Skeletal muscle satellite cell (primary cell): ENCODE data around the gene PDGFD.

Experiments
- H3K27me3 ChIP-seq: 2 replicates; pipeline ENCODE4 v1.7.0; 2013; ENCODE audit warnings: low read length; ENCODE audit not compliant: control insufficient read depth, insufficient read depth
- H3K36me3 ChIP-seq: 2 replicates; pipeline ENCODE4 v1.7.0; 2013; ENCODE audit warnings: mild to moderate bottlenecking, control low read depth, low read length; ENCODE audit not compliant: insufficient read depth
- H3K4me1 ChIP-seq: 2 replicates; pipeline ENCODE4 v1.7.0; 2013; ENCODE audit warnings: low read length; ENCODE audit not compliant: control insufficient read depth, insufficient read depth
- H3K4me2 ChIP-seq: 2 replicates; pipeline ENCODE4 v1.7.0; 2013; ENCODE audit warnings: mild to moderate bottlenecking, low read length
- H3K4me3 ChIP-seq: 2 replicates; pipeline ENCODE4 v1.7.0; 2013; ENCODE audit warnings: low read length
- H3K9ac ChIP-seq: 2 replicates; pipeline ENCODE4 v1.7.0; 2013; ENCODE audit warnings: mild to moderate bottlenecking, low read depth, low read length, moderate library complexity
- H3K9me3 ChIP-seq: replicated peaks from 2 replicates; pipeline ENCODE4 v1.7.0; 2013; ENCODE audit warnings: mild to moderate bottlenecking, control low read depth, low read length

Gene PDGFD

DNA sequence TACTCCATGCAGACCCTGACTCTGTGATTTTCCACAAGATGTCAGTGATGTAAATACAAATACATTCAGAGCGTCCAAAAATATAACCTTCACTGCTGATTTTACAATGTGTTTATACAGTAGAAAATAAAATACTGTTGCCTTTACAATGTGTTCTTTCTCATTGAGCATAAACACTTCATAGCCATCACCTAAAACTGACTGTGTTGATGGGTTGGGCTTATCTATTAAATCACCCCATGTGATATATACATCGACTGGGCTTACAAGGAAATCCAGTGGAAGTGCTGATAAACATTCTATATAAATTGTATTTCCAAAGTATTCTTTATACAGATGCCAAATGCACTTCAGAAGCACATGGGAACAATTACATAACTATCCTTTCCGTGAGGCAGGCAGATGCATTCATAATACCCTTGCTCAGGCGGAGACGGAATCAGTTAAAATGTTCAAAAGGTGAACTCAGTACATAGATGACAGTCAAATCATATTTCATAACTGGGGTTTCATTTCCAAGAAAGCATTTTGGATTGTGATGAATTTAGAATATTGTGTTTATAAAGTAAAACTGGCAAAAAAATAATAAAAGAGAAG, 99.8 kb downstream of the PDGFD start:
- no peak overlapping the region for H3K9ac ChIP-seq
- H3K9me3 ChIP-seq = no peaks in the 10 kb centered on the region
- H3K4me1 ChIP-seq = no peaks in the 10 kb centered on the region
- H3K36me3 ChIP-seq = no peaks in the 10 kb centered on the region
- H3K4me3 ChIP-seq = no peak overlapping the region
- no peak overlapping the region for H3K4me2 ChIP-seq
- no peaks in the 10 kb centered on the region for H3K27me3 ChIP-seq

DNA sequence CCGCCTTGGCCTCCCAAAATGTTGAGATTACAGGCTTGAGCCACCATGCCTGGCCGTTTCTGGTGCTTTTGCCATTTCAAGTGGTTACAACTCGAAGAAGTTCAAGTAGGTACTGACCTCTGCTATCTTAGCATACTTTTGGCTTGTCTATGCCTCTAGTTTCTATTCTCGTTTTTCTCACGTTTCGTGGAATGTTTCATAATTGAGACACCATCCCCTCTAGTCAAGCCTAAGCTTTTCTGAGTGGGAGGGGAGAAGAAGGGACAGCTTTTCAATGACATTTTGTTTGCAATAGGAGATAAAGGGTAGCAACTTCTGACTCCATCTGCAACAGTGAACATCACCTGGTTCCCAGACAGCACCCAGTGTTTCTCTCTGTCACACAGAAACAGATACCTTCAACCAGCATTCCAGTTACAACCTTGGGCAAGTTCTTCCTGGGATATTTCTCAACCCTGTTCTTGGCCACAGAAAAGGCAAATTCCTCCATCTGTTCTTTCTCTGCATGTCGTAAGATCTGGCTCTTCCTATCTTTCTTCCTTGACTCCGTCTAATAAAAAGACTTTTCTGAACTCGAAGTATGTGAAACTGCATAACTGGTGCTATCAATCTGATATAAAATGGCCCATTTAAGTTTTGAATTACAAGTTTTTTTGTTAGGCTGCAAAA, 102.0 kb downstream of the PDGFD start:
- Histone ChIP-seq H3K4me3 (no peak overlapping the region), H3K4me2 (no peak overlapping the region), H3K4me1 (no peaks in the 10 kb centered on the region), H3K9ac (no peak overlapping the region), H3K27me3 (no peaks in the 10 kb centered on the region), H3K36me3 (no peaks in the 10 kb centered on the region), H3K9me3 (no peaks in the 10 kb centered on the region)

- no peaks in the 10 kb centered on the region for H3K9me3 ChIP-seq
Measured at GRCh38 chr11:104060820-104061219, 103.1 kb downstream of the PDGFD start.

DNA sequence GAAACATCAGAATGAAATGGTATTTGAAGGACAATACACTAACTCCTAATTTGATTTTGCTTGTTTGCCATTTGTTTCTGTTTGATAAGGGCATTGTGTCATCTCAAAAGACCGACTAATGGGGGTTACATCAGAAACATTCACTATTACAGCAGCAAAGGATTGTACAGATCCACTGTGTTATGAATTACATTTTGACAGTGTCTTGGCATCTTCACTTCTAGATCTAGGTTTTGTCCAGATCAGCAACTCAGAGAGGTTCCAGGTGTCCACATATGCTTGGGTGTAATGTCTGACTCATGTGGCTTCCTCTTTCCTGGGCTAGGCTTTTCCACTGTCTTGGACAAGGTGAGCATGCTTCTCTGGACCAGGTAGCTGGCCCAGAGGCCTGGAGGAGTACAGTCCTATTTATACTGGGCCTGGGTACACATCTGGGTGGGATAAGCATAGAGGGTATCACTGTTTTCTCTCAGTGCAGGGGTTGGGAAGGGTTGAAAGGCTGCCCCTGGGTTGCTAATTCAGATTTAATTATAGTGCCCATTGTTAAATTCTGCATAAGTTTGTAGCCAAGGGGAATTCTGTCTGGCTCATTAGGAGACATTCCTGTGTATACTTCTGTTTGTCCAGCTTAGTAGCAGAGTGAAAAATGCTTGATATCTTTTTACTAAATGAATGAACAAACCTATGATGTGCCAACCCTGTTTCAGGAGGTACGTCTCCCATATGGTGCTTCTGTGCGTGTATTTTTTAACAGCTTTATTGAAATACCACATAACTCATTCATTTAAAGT, 103.7 kb downstream of the PDGFD start:
- Histone ChIP-seq H3K4me3 (no peak overlapping the region), H3K4me2 (no peak overlapping the region), H3K4me1 (no peaks in the 10 kb centered on the region), H3K27me3 (no peaks in the 10 kb centered on the region), H3K36me3 (no peaks in the 10 kb centered on the region), H3K9ac (no peak overlapping the region), H3K9me3 (no peaks in the 10 kb centered on the region)

More at GRCh38 chr11:104060820-104061219, 103.1 kb downstream of the PDGFD start:
- H3K27me3 ChIP-seq = no peaks in the 10 kb centered on the region
- no peaks in the 10 kb centered on the region for H3K36me3 ChIP-seq
- H3K4me2 ChIP-seq = no peak overlapping the region
- no peak overlapping the region for H3K4me3 ChIP-seq
- H3K4me1 ChIP-seq = no peaks in the 10 kb centered on the region
- H3K9ac ChIP-seq = no peak overlapping the region

DNA sequence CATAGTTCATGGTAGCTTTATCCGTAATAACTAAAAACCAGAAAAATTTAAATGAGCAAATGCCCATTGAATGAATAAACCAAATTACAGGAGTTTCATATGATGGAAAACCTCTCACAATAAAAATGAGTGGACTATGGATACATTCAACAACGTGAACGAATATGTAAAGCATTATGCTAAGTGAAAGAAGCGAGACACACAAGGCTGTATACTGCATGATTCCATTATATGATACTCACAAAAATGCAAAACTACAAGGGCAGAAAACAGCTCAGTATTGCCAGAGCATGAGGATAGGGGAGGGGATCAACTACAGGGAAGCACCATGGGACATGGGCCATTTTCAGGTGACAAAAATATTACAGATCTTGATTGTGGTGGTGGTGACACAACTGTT, 105.3 kb downstream of the PDGFD start:
- Histone ChIP-seq H3K4me1 (no peaks in the 10 kb centered on the region), H3K27me3 (no peaks in the 10 kb centered on the region), H3K4me3 (no peak overlapping the region), H3K4me2 (no peak overlapping the region), H3K36me3 (no peaks in the 10 kb centered on the region), H3K9ac (no peak overlapping the region), H3K9me3 (no peaks in the 10 kb centered on the region)

GRCh38 chr11:104057908-104058307, 106.0 kb downstream of the PDGFD start:
- Histone ChIP-seq H3K4me3 (no peak overlapping the region), H3K9ac (no peak overlapping the region)

DNA sequence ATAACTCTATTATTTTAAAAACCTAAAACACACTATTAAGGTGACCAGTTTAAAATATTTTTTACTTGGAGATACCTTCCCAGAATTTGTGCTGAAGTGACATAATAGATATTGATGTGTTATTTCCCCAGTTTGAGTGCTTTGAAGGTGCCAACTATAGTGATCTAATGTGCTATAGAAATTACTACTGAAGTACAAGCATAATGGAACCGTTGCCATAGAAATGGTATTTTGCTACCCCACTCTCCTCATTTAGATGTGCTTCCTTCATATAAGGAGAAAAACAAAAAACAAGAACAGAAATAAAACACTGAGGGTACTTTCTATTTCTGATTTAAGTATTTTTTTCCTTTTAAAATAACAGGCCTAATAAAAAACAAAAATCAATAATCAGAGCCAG, 108.4 kb downstream of the PDGFD start:
- Histone ChIP-seq H3K4me1 (no peaks in the 10 kb centered on the region), H3K4me2 (no peak overlapping the region), H3K36me3 (no peaks in the 10 kb centered on the region), H3K27me3 (no peaks in the 10 kb centered on the region), H3K9ac (no peak overlapping the region), H3K4me3 (no peak overlapping the region), H3K9me3 (no peaks in the 10 kb centered on the region)

More at GRCh38 chr11:104057908-104058307, 106.0 kb downstream of the PDGFD start:
- H3K4me2 ChIP-seq = no peak overlapping the region
- H3K36me3 ChIP-seq = no peaks in the 10 kb centered on the region
- no peaks in the 10 kb centered on the region for H3K4me1 ChIP-seq
- H3K9me3 ChIP-seq = no peaks in the 10 kb centered on the region
- H3K27me3 ChIP-seq = no peaks in the 10 kb centered on the region

DNA sequence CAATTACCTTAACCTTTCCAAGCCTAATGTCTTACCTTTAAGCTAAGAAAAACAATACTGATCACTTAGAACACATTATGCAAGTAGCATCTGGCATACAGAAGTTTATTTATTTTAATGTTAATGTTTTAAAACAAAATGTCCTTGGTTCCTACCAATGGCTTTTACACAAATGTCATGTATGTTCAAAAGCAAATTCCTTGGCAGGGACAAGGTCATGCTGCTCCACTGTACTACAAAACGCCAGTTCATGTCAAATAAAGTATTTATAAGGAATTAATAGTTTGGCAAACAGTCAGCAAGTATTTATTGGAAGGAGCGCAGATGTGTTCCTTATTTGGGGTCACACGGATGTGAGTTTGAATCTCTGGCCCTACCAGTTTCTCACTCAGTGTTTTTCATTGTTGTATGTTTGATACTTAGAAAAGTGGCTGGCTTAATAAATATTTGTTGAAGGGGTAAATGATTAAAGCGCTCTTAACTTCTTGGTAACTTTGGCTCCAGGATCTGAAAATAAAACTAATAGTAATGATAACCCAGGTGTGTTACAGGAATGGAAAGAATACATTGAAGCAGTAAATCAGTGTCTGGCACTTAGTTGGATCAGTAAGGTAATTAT, 108.9 kb downstream of the PDGFD start:
- Histone ChIP-seq H3K36me3 (no peaks in the 10 kb centered on the region), H3K4me3 (no peak overlapping the region), H3K4me2 (no peak overlapping the region), H3K4me1 (no peaks in the 10 kb centered on the region), H3K27me3 (no peaks in the 10 kb centered on the region), H3K9ac (no peak overlapping the region), H3K9me3 (no peaks in the 10 kb centered on the region)

GRCh38 chr11:104053743-104054478, 110.0 kb downstream of the PDGFD start:
- H3K27me3 ChIP-seq = no peaks in the 10 kb centered on the region
- no peaks in the 10 kb centered on the region for H3K36me3 ChIP-seq
- H3K4me2 ChIP-seq = no peak overlapping the region
- H3K9me3 ChIP-seq = no peaks in the 10 kb centered on the region
- no peak overlapping the region for H3K9ac ChIP-seq
- no peaks in the 10 kb centered on the region for H3K4me1 ChIP-seq
- no peak overlapping the region for H3K4me3 ChIP-seq

- H3K4me3 ChIP-seq = no peak overlapping the region
- H3K27me3 ChIP-seq = no peaks in the 10 kb centered on the region
- H3K4me2 ChIP-seq = no peak overlapping the region
- no peaks in the 10 kb centered on the region for H3K9me3 ChIP-seq
- no peaks in the 10 kb centered on the region for H3K36me3 ChIP-seq
- H3K9ac ChIP-seq = no peak overlapping the region
- no peaks in the 10 kb centered on the region for H3K4me1 ChIP-seq
Measured at GRCh38 chr11:104051778-104052177, 112.2 kb downstream of the PDGFD start.

DNA sequence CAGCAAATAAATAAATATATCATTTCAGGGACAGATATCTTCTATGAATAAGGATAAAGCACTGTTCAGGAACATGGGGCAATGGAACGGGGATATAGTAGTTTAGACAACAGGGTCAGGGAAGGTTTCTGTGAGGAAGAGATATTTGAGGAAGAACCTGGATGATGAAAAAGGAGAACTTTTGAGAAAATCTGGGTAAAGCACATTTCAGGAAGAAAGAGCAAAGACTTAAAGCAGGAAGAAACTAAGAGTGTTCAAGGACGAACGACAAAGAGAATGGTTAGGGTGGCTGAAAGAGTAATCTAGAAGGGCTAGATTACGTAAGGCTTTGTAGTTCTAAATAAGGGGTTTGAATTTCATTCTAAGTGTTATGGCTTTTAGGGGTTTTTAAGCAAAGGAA, 114.8 kb downstream of the PDGFD start:
- Histone ChIP-seq H3K9me3 (no peaks in the 10 kb centered on the region), H3K36me3 (no peaks in the 10 kb centered on the region), H3K4me1 (no peaks in the 10 kb centered on the region), H3K4me2 (no peak overlapping the region), H3K9ac (no peak overlapping the region), H3K4me3 (no peak overlapping the region), H3K27me3 (no peaks in the 10 kb centered on the region)
